Activated CD4-positive, alpha-beta T cell treated with anti-CD3 and anti-CD28 coated beads for 48 hours (primary cell): Measurements from ENCODE around the gene JCAD.

Source experiments
- DNase-seq: peaks from one replicate; pipeline ENCODE4 v3.0.0-alpha.2; 2020

JCAD gene

DNA sequence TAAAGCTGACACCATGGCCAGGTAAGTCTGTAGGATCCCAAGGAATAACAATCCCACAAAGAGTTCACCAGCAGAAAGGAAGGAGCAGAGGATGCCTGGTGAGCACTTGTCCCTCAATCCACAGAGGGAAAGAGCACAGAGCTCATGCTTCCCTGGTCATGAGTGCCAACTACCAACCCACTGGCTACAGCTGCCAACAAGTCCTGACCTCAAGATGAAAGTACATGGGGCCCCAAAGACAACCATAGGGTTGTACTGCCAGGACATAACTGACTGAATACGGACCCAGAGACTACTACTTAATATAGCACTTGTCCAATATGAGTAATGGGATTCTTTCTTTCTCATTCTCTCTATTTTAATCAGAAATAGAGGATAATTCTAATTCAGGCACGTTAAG, 83.3 kb downstream of the JCAD start:
- no peak for DNase-seq

DNA sequence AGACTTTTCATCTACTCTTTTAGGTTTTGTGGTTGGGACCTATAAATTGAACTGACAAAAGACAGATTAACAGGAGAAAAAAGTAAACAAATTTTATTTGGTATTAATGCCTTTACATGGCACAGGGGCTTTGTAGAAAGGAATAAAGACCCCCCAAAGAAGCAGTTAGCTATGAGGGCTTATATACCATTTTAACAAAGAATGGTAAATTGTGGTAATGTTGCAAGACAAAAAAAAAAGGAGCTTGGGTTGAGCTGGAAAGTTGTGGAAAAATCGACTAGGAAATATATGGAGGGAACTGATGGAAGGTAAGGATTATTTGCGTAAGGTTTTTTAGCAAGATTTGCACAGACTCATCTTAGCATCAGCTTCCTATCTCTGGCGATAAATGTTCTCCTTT, 84.6 kb downstream of the JCAD start:
- no peak for DNase-seq

DNA sequence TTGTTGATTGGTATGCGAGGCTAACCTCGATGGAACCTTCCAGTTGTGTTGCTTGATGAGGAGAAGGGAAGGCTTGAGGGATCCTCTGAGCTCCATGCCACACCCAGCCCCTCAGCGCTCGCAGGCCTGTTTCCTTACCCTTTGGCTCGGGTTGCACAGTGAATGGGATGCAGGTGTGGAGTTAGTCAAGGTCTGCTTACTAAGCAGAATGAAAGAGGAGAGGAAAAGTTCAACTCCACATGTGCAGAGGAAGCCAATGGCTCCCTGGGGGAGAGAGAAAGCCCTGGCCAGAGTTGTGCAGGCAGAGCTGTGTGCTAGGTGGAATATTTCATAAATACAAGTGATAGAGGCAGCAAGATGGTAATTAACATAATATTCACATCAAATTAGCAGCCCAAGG, 85.5 kb downstream of the JCAD start:
- DNase-seq, result no peak

DNA sequence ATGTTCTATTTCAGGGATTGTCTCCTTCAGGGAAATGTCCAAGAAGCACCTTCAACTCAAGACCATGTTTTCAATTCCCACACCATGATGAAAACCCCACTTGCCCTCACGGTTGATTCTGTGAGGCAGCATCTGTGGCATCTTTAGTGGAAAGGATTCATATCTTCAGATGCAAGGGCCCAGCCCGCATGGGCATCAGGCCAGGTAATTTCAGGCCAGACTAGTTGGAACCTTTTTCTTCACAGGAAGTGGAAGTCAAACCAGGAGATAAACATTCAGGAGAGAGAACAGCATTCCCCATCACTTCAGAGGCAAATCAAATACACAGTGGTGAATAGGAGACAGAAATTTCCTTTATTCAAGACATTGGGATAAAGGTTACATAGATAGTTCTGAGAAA, 88.8 kb downstream of the JCAD start:
- DNase-seq, result no peak

DNA sequence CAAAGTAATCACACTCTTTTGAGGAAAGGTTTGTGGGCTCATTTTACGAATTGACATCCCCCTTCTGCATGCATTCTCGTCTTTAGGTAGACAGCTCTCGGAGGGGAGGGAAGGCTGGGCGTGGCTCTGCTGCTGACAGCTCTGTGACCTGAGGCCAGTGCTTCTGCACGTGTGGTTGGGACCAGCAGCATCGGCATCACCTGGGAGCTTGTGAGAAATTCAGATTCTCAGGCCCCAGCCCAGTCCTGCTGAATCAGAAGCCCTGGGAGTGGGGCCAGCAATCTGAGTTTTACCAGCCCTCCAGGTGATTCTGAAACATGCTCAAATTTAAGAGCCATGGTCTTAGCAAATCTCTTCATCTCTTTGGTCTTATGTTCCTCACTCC, 89.4 kb downstream of the JCAD start:
- no peak for DNase-seq

DNA sequence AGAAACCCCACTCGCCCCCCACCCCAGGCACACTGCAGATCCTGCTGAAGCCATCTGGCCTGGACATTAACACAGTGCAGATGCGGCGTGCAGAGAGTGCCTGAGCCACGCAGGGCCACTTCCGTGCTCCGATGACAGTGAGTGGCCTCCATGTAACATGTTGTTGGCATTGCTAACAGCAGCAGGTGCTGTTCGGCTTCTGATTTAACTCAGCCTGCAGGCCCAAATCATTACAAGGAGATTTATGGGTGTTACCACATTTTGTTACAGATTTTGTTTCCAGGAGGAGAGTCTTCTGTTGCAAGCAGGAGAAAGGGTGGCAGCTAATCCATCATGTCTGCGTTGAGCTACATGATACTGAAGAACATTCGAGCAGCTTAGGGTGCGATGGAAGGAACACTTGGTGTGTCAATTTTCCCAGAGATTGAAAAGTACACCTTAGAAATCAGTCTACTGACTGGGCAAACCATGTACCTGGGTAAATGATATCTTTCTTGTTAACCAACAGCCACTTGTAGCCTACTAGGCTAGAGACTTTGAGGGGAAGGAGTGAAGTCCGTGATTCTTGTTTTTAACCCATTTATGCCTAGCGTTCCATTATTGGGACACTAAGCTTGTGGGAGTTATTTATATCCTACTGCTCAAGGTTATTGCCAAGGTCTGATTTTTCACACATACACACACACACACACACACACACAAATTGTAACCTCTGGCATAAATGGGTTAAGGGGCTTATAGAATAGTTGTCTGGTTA, 90.0 kb downstream of the JCAD start:
- DNase-seq, result no peak

DNA sequence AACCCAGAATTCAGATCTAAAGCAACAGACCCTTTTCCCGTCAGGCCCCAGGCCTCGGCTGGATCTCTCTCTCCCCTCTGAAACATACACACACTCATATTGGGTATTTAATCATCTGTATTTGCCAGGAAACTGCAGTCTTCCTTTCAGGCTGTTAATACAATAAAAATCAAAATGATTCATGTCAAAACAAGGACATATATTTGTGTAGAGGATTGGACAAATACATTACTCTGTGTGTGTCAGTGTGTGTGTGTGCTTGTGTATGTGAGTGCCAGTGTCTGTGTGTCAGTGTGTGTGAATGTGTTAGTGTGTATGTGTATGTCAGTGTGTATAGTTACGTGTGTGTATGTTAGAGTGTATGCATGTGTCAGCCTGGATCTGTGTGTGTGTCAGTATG, 90.8 kb downstream of the JCAD start:
- no peak for DNase-seq

DNA sequence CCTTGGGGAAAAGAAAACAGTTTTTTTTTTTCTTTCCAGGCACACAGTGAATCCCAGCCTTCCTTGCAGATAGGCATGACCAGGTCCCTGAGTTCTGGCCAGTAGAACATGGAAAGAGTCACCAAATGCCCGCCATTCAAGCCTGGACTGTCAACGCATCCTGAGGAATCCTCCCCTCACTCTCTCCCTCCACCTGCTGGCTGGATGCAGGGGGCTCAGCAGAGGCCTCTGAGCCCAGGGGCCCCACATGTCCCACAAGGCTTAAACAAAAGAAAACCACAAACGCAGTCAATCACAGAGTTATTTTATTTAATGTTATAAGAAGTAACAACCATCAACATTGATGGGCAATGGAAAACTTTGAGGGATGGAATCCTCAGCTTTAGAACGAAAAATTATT, 93.1 kb downstream of the JCAD start:
- DNase-seq, result no peak
